NCI-H2227 treated with DMSO at 0.1 percent for 48 hours (cell line): ENCODE measurements around the gene FBXO46.

Experiments
- DNase-seq: peaks from one replicate; lab custom pipeline; 2025; lab: John Stamatoyannopoulos, UW

FBXO46 gene

GRCh38 chr19:45730368-45731288 is at the start of gene FBXO46:
TSS of gene FBXO46 (minus strand) at chr19:45730896. CDS start at chr19:45713495, 17,401 bp downstream.
- peak; percentile 94 for DNase-seq

GRCh38 chr19:45780146-45780447 is 49.4 kb upstream of the FBXO46 start:
- no peak for DNase-seq

- peak; percentile 81 for DNase-seq
These were observed 48.8 kb upstream of the FBXO46 start for GRCh38 chr19:45779231-45780145.

GRCh38 chr19:45778010-45778661 is 47.4 kb upstream of the FBXO46 start:
- DNase-seq = no peak

GRCh38 chr19:45777395-45777961 is 46.8 kb upstream of the FBXO46 start:
- DNase-seq = no peak

GRCh38 chr19:45774765-45775164 is 44.1 kb upstream of the FBXO46 start:
- no peak for DNase-seq

- no peak for DNase-seq
These were observed 42.7 kb upstream of the FBXO46 start for GRCh38 chr19:45773384-45773783.

GRCh38 chr19:45772912-45773311 is 42.2 kb upstream of the FBXO46 start:
- no peak for DNase-seq

GRCh38 chr19:45772130-45772840 is 41.6 kb upstream of the FBXO46 start:
- DNase-seq = no peak

GRCh38 chr19:45771311-45771933 is 40.7 kb upstream of the FBXO46 start:
- DNase-seq = no peak

GRCh38 chr19:45770192-45771101 is 39.8 kb upstream of the FBXO46 start:
- DNase-seq = peak; percentile 93

GRCh38 chr19:45769821-45770191 is 39.1 kb upstream of the FBXO46 start:
- peak; percentile 50 for DNase-seq

GRCh38 chr19:45768984-45769782 is 38.5 kb upstream of the FBXO46 start, which contains the start of gene SIX5:
TSS of gene SIX5 (minus strand) at chr19:45769252. CDS start at chr19:45768844, 408 bp downstream.
- peak; percentile 89 for DNase-seq

- DNase-seq = no peak
These were observed 37.9 kb upstream of the FBXO46 start for GRCh38 chr19:45768655-45768983.

GRCh38 chr19:45767881-45768654 is 37.4 kb upstream of the FBXO46 start:
- peak; percentile 16 for DNase-seq

- DNase-seq = no peak
These were observed 36.7 kb upstream of the FBXO46 start for GRCh38 chr19:45767410-45767880.

- DNase-seq = no peak
These were observed 36.2 kb upstream of the FBXO46 start for GRCh38 chr19:45766869-45767346.
